H9 (cell line): ENCODE measurements around the gene MYOM1. TPM values are rescaled to one million over a fixed set of nuclear protein-coding genes. Genes with fewer than 3 reads are reported as not detected.
"Not testable (repeated sequence)": the region's sequence is repeated elsewhere in the genome, so short reads cannot be mapped to it uniquely, and the experiment has no call there.

Source experiments
- DNase-seq: peaks from one replicate; pipeline ENCODE4 v3.0.0-alpha.2; 2017
- H2AFZ ChIP-seq: one replicate; pipeline ENCODE4 v1.6.1; 2013; ENCODE audit warnings: mild to moderate bottlenecking, low read length, control low read depth, moderate library complexity
- H2AK5ac ChIP-seq: 2 replicates; pipeline ENCODE4 v1.6.1; 2013; ENCODE audit warnings: low read length, control low read depth, mixed read lengths; ENCODE audit not compliant: insufficient read length
- H2BK120ac ChIP-seq: one replicate; pipeline ENCODE4 v1.6.1; 2013; ENCODE audit warnings: low read depth, mild to moderate bottlenecking, low read length, control low read depth, inconsistent platforms; ENCODE audit not compliant: poor library complexity, severe bottlenecking
- H2BK12ac ChIP-seq: 2 replicates; pipeline ENCODE4 v1.6.1; 2013; ENCODE audit warnings: low read length, control low read depth, mixed read lengths, low read depth; ENCODE audit not compliant: insufficient read length
- H2BK15ac ChIP-seq: 2 replicates; pipeline ENCODE4 v1.6.1; 2013; ENCODE audit warnings: low read depth, low read length, control low read depth
- H2BK20ac ChIP-seq: one replicate; pipeline ENCODE4 v1.6.1; 2013; ENCODE audit warnings: low read depth, mild to moderate bottlenecking, low read length, control low read depth, inconsistent platforms; ENCODE audit not compliant: poor library complexity, severe bottlenecking
- H2BK5ac ChIP-seq: 2 replicates; pipeline ENCODE4 v1.6.1; 2013; ENCODE audit warnings: low read length, control low read depth, mixed read lengths; ENCODE audit not compliant: insufficient read length
- H3K14ac ChIP-seq: 2 replicates; pipeline ENCODE4 v1.6.1; 2013; ENCODE audit warnings: low read length, control low read depth; ENCODE audit not compliant: insufficient read depth
- H3K18ac ChIP-seq: 2 replicates; pipeline ENCODE4 v1.6.1; 2013; ENCODE audit warnings: low read depth, mild to moderate bottlenecking, mixed read lengths, low read length, control low read depth; ENCODE audit not compliant: insufficient read length
- H3K23ac ChIP-seq: 2 replicates; pipeline ENCODE4 v1.6.1; 2013; ENCODE audit warnings: low read length, control low read depth, mixed read lengths, low read depth; ENCODE audit not compliant: insufficient read length
- H3K23me2 ChIP-seq: 2 replicates; pipeline ENCODE4 v1.6.1; 2013; ENCODE audit warnings: low read depth, mild to moderate bottlenecking, mixed read lengths, low read length, control low read depth; ENCODE audit not compliant: insufficient read length, poor library complexity, severe bottlenecking
- H3K27ac ChIP-seq: 2 replicates; pipeline ENCODE4 v1.5.1; 2013; ENCODE audit warnings: low read length, control low read depth, mixed read lengths, low read depth; ENCODE audit not compliant: insufficient read length
- H3K27me3 ChIP-seq: 2 replicates; pipeline ENCODE4 v1.6.1; 2013; ENCODE audit warnings: low read length, control low read depth, inconsistent platforms; ENCODE audit not compliant: insufficient read depth
- H3K4ac ChIP-seq: 2 replicates; pipeline ENCODE4 v1.6.1; 2013; ENCODE audit warnings: low read depth, mild to moderate bottlenecking, control low read depth, inconsistent platforms, low read length, moderate library complexity
- H3K4me1 ChIP-seq: 2 replicates; pipeline ENCODE4 v1.6.1; 2013; ENCODE audit warnings: low read length, control low read depth, inconsistent platforms; ENCODE audit not compliant: insufficient read depth
- H3K4me2 ChIP-seq: 2 replicates; pipeline ENCODE4 v1.6.1; 2013; ENCODE audit warnings: low read length, control low read depth, mixed read lengths; ENCODE audit not compliant: insufficient read length, insufficient read depth
- H3K56ac ChIP-seq: 2 replicates; pipeline ENCODE4 v1.6.1; 2013; ENCODE audit warnings: low read depth, mild to moderate bottlenecking, mixed read lengths, low read length, control low read depth; ENCODE audit not compliant: insufficient read length
- H3K79me1 ChIP-seq: 2 replicates; pipeline ENCODE4 v1.6.1; 2013; ENCODE audit warnings: low read depth, mild to moderate bottlenecking, moderate library complexity, low read length, control low read depth, inconsistent platforms; ENCODE audit not compliant: insufficient read depth, poor library complexity, severe bottlenecking
- H3K79me2 ChIP-seq: 2 replicates; pipeline ENCODE4 v1.6.1; 2013; ENCODE audit warnings: low read length, control low read depth, inconsistent platforms; ENCODE audit not compliant: insufficient read depth
- H3K9ac ChIP-seq: 2 replicates; pipeline ENCODE4 v1.6.1; 2013; ENCODE audit warnings: low read length, control low read depth, mixed read lengths; ENCODE audit not compliant: insufficient read length; ENCODE audit errors: extremely low read depth
- H3K9me3 ChIP-seq: one replicate; pipeline ENCODE4 v1.6.1; 2013; ENCODE audit warnings: low read depth, low read length, inconsistent platforms; ENCODE audit not compliant: control insufficient read depth
- H3T11ph ChIP-seq: one replicate; pipeline ENCODE4 v1.6.1; 2013; ENCODE audit warnings: mild to moderate bottlenecking, low read length, control low read depth, inconsistent platforms
- H4K20me1 ChIP-seq: one replicate; pipeline ENCODE4 v1.6.1; 2013; ENCODE audit not compliant: control insufficient read depth, insufficient read length, insufficient read depth
- H4K5ac ChIP-seq: 2 replicates; pipeline ENCODE4 v1.6.1; 2013; ENCODE audit warnings: low read depth, mild to moderate bottlenecking, mixed read lengths, low read length, control low read depth; ENCODE audit not compliant: insufficient read length
- H4K8ac ChIP-seq: replicated peaks from 2 replicates; pipeline ENCODE4 v1.6.1; 2013; ENCODE audit warnings: low read length, control low read depth, mixed read lengths, low read depth; ENCODE audit not compliant: insufficient read length
- H4K91ac ChIP-seq: 2 replicates; pipeline ENCODE4 v1.6.1; 2013; ENCODE audit warnings: low read depth, mild to moderate bottlenecking, moderate library complexity, mixed read lengths, low read length, control low read depth; ENCODE audit not compliant: insufficient read length
- H3K27ac Mint-ChIP-seq, 3 experiments: 2 replicates in 2 of 3; 3 replicates in 1 of 3; pipeline ENCODE4 v1.8.0; 2020 to 2021; ENCODE audit warnings: mixed read lengths in 3 of 3, mild to moderate bottlenecking in 1 of 3, moderate library complexity in 1 of 3
- H3K27me3 Mint-ChIP-seq: 2 replicates; pipeline ENCODE4 v1.8.0; 2021; ENCODE audit warnings: low read depth, mild to moderate bottlenecking, moderate library complexity, mixed read lengths
- H3K36me3 Mint-ChIP-seq, 3 experiments: 2 replicates in 2 of 3; 3 replicates in 1 of 3; pipeline ENCODE4 v1.8.0; 2020 to 2021; ENCODE audit warnings: low read depth in 3 of 3, mixed read lengths in 3 of 3; ENCODE audit not compliant: insufficient read depth in 1 of 3
- H3K4me1 Mint-ChIP-seq, 2 experiments: 2 replicates each; pipeline ENCODE4 v1.8.0; 2020; ENCODE audit warnings: mixed read lengths in 2 of 2
- H3K4me3 Mint-ChIP-seq, 2 experiments: 2 replicates in 1 of 2; 3 replicates in 1 of 2; pipeline ENCODE4 v1.8.0; 2020 to 2021; ENCODE audit warnings: mild to moderate bottlenecking in 2 of 2, mixed read lengths in 2 of 2, moderate library complexity in 1 of 2
- H3K9me3 Mint-ChIP-seq, 2 experiments: 2 replicates in 1 of 2; 3 replicates in 1 of 2; pipeline ENCODE4 v1.8.0; 2020; ENCODE audit warnings: mild to moderate bottlenecking in 2 of 2, mixed read lengths in 2 of 2, moderate library complexity in 1 of 2
- WGBS: extraction: QIAGEN DNeasy Blood & Tissue Kit; methylation state at CpG from one replicate; pipeline ENCODE4 v1.1.7; 2013; ENCODE audit warnings: missing lambda C conversion rate, low lambda C conversion rate, mixed read lengths; ENCODE audit not compliant: insufficient read length; ENCODE audit errors: extremely low coverage; 5-methylcytosine and 5-hydroxymethylcytosine counted together
- total RNA-seq: library from RNA; stranded (reverse); gene quantifications from 2 replicates; pipeline ENCODE4 v1.2.1, GENCODE V29; 2021
- TF ChIP-seq, protein P1 (sequence below): fragments of 200-600 bp; sonication (generic); conservative IDR thresholded peaks from 3 replicates; pipeline ENCODE4 v1.8.0; 2021; ENCODE audit warnings: antibody characterized with exemption, mild to moderate bottlenecking

The MYOM1 gene
- total RNA-seq, 1 experiment from 2014 or later, result 0.17 TPM

DNA sequence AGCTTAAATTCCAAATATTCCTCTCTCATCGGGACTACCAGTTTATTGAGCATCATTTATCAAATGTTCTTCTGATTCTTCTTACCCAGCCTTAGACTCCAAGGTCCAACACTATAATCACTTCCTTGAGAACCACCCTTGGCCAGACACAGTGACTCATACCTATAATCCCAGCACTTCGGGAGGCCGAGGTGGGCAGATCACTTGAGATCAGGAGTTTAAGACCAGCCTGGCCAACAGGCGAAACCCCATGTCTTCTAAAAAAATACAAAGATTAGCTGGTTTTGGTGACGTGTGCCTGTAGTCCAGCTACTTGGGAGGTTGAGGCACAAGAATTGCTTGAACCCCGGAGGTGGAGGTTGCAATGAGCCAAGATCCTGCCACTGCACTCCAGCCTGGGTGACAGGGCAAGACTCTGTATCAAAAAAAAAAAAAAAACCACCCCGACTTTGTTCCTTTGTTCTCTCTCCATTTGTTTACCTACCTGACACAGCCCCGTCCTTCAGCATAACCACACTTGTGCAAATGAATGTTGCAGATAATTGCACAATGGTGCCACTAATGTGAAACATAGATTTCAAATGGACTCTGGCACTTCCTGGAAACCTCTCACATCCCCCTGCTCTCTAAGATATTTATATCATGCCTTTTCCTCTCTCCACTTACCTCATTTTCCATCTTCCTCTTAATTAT lies 167.9 kb downstream of the MYOM1 start:
- Mint-ChIP-seq H3K9me3 (peaks cover 8 to 11% of the 10 kb centered on the region in 2 experiments; a peak in 4 of 5 replicates), H3K4me1 (peaks cover 18 to 22% of the 10 kb centered on the region in 2 experiments), H3K27ac (no peak overlapping the region), H3K27me3 (no peaks in the 10 kb centered on the region), H3K4me3 (no peak overlapping the region), H3K36me3 (peaks cover 0 to 14% (median 3%) of the 10 kb centered on the region in 3 experiments; a peak in 5 of 7 replicates)
- Histone ChIP-seq H3K56ac (no peak overlapping the region), H4K91ac (no peak overlapping the region), H2BK120ac (no peak overlapping the region), H3K23me2 (no peaks in the 10 kb centered on the region), H4K8ac (no peak overlapping the region), H2BK20ac (no peak overlapping the region), H3T11ph (no peak overlapping the region), H2BK15ac (no peak overlapping the region), H3K23ac (no peak overlapping the region), H3K9me3 (no peaks in the 10 kb centered on the region), H3K79me2 (no peaks in the 10 kb centered on the region), H3K79me1 (no peaks in the 10 kb centered on the region), H2AFZ (no peak overlapping the region), H3K4me2 (no peak overlapping the region), H3K9ac (no peak overlapping the region), H3K18ac (no peak overlapping the region), H3K4ac (no peak overlapping the region), H4K5ac (no peak overlapping the region), H2AK5ac (no peak overlapping the region), H2BK5ac (no peak overlapping the region), H4K20me1 (no peaks in the 10 kb centered on the region), H2BK12ac (no peak overlapping the region), H3K14ac (no peak overlapping the region), H3K27me3 (no peaks in the 10 kb centered on the region), H3K27ac (no peak overlapping the region), H3K4me1 (no peaks in the 10 kb centered on the region; the same call in 1 of the 2 replicates)
- no peak for DNase-seq
- TF ChIP-seq, protein P1, sequence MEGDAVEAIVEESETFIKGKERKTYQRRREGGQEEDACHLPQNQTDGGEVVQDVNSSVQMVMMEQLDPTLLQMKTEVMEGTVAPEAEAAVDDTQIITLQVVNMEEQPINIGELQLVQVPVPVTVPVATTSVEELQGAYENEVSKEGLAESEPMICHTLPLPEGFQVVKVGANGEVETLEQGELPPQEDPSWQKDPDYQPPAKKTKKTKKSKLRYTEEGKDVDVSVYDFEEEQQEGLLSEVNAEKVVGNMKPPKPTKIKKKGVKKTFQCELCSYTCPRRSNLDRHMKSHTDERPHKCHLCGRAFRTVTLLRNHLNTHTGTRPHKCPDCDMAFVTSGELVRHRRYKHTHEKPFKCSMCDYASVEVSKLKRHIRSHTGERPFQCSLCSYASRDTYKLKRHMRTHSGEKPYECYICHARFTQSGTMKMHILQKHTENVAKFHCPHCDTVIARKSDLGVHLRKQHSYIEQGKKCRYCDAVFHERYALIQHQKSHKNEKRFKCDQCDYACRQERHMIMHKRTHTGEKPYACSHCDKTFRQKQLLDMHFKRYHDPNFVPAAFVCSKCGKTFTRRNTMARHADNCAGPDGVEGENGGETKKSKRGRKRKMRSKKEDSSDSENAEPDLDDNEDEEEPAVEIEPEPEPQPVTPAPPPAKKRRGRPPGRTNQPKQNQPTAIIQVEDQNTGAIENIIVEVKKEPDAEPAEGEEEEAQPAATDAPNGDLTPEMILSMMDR, result no peak
- no CpG with 5 or more reads among the region's 8 CpGs for WGBS

DNA sequence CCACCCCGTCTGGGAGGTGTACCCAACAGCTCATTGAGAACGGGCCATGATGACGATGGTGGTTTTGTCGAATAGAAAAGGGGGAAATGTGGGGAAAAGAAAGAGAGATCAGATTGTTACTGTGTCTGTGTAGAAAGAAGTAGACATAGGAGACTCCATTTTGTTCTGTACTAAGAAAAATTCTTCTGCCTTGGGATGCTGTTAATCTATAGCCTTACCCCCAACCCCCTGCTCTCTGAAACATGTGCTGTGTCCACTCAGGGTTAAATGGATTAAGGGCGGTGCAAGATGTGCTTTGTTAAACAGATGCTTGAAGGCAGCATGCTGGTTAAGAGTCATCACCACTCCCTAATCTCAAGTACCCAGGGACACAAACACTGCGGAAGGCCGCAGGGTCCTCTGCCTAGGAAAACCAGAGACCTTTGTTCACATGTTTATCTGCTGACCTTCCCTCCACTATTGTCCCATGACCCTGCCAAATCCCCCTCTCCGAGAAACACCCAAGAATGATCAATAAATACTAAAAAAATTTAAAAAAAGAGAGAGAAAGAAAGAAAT lies 169.8 kb downstream of the MYOM1 start:
- H3K4me2 ChIP-seq, H3K18ac ChIP-seq, H3K23me2 ChIP-seq, H4K20me1 ChIP-seq, H2BK15ac ChIP-seq, H3K9ac ChIP-seq, H3K14ac ChIP-seq, H3K9me3 ChIP-seq, H2AFZ ChIP-seq, H2AK5ac ChIP-seq, H3K79me2 ChIP-seq, H3K27me3 ChIP-seq, H3K27me3 Mint-ChIP-seq, H2BK120ac ChIP-seq, H3K4me1 ChIP-seq, H2BK20ac ChIP-seq, H4K91ac ChIP-seq, H3T11ph ChIP-seq, H2BK12ac ChIP-seq, H3K27ac ChIP-seq, H3K27ac Mint-ChIP-seq, H3K23ac ChIP-seq, H4K8ac ChIP-seq, H3K56ac ChIP-seq, DNase-seq, H2BK5ac ChIP-seq, H3K79me1 ChIP-seq, H4K5ac ChIP-seq, H3K4me3 Mint-ChIP-seq, H3K4ac ChIP-seq: not testable (repeated sequence)
- Mint-ChIP-seq H3K36me3 (peaks cover 0 to 14% (median 3%) of the 10 kb centered on the region in 3 experiments; a peak in 5 of 7 replicates), H3K4me1 (peaks cover 22 to 29% of the 10 kb centered on the region in 2 experiments), H3K9me3 (peaks cover 8 to 11% of the 10 kb centered on the region in 2 experiments; a peak in 4 of 5 replicates)
- WGBS, result no CpG with 5 or more reads among the region's 8 CpGs
